Osteocyte (in vitro differentiated cells): Measurements from ENCODE around the gene PALMD. TPM values are rescaled to one million over a fixed set of nuclear protein-coding genes. Genes with fewer than 3 reads are reported as not detected.
A peak's percentile ranks its signal among the peaks of the same experiment; 100 is the strongest.

ENCODE experiments used
- DNase-seq: peaks from one replicate; pipeline ENCODE4 v3.0.0; 2021; ENCODE audit warnings: mixed read lengths; ENCODE audit not compliant: unreplicated experiment; ENCODE audit errors: extremely low spot score
- H3K27ac Mint-ChIP-seq: one replicate; pipeline ENCODE4 v1.8.0; 2021; ENCODE audit warnings: mild to moderate bottlenecking, mixed read lengths; ENCODE audit not compliant: unreplicated experiment
- H3K27me3 Mint-ChIP-seq: one replicate; pipeline ENCODE4 v1.8.0; 2021; ENCODE audit warnings: mixed read lengths; ENCODE audit not compliant: unreplicated experiment
- H3K36me3 Mint-ChIP-seq: one replicate; pipeline ENCODE4 v1.8.0; 2021; ENCODE audit warnings: mixed read lengths; ENCODE audit not compliant: unreplicated experiment
- H3K4me1 Mint-ChIP-seq: one replicate; pipeline ENCODE4 v1.8.0; 2021; ENCODE audit warnings: mixed read lengths; ENCODE audit not compliant: unreplicated experiment
- H3K4me3 Mint-ChIP-seq: one replicate; pipeline ENCODE4 v1.8.0; 2021; ENCODE audit warnings: mild to moderate bottlenecking, moderate library complexity, mixed read lengths; ENCODE audit not compliant: unreplicated experiment
- H3K9me3 Mint-ChIP-seq: one replicate; pipeline ENCODE4 v1.8.0; 2021; ENCODE audit warnings: mixed read lengths; ENCODE audit not compliant: unreplicated experiment
- CTCF ChIP-seq: fragments of 200-600 bp; sonication (generic); IDR thresholded peaks from 2 replicates; pipeline ENCODE4 v1.5.0; 2021; ENCODE audit warnings: antibody characterized with exemption, mild to moderate bottlenecking, moderate library complexity
- total RNA-seq: library from RNA; stranded (reverse); gene quantifications from 2 replicates; pipeline ENCODE4 v1.2.1, GENCODE V29; 2021

PALMD gene
- total RNA-seq, 1 donor from 2014 or later, result 7.0 TPM

GRCh38 chr1:99601709-99602403 is 44.1 kb upstream of the PALMD start:
- no peak for DNase-seq
- H3K4me3 Mint-ChIP-seq, result no peak overlapping the region
- no peak for TF ChIP-seq CTCF
- peaks cover 1% of the 10 kb centered on the region for H3K9me3 Mint-ChIP-seq
- H3K36me3 Mint-ChIP-seq, result no peaks in the 10 kb centered on the region
- no peaks in the 10 kb centered on the region for H3K27me3 Mint-ChIP-seq
- H3K27ac Mint-ChIP-seq, result no peak overlapping the region
- H3K4me1 Mint-ChIP-seq, result peaks cover 39% of the 10 kb centered on the region

GRCh38 chr1:99602404-99602969 is 43.4 kb upstream of the PALMD start:
- no peaks in the 10 kb centered on the region for H3K36me3 Mint-ChIP-seq
- no peak for DNase-seq
- peaks cover 39% of the 10 kb centered on the region for H3K4me1 Mint-ChIP-seq
- H3K4me3 Mint-ChIP-seq, result no peak overlapping the region
- no peak for TF ChIP-seq CTCF
- no peaks in the 10 kb centered on the region for H3K27me3 Mint-ChIP-seq
- peaks cover 2% of the 10 kb centered on the region for H3K9me3 Mint-ChIP-seq
- H3K27ac Mint-ChIP-seq, result no peak overlapping the region

- no peak for DNase-seq
- peaks cover 37% of the 10 kb centered on the region for H3K4me1 Mint-ChIP-seq
- H3K27me3 Mint-ChIP-seq, result no peaks in the 10 kb centered on the region
- peak overlapping the region; percentile 48 for H3K27ac Mint-ChIP-seq
- no peak for TF ChIP-seq CTCF
- H3K36me3 Mint-ChIP-seq, result no peaks in the 10 kb centered on the region
- H3K9me3 Mint-ChIP-seq, result peaks cover 12% of the 10 kb centered on the region
- H3K4me3 Mint-ChIP-seq, result no peak overlapping the region
Observed at GRCh38 chr1:99603699-99604560, 42.0 kb upstream of the PALMD start.

GRCh38 chr1:99606306-99606705 is 39.6 kb upstream of the PALMD start:
- no peak overlapping the region for H3K4me3 Mint-ChIP-seq
- H3K27me3 Mint-ChIP-seq, result no peaks in the 10 kb centered on the region
- peaks cover 20% of the 10 kb centered on the region for H3K9me3 Mint-ChIP-seq
- no peak for DNase-seq
- TF ChIP-seq CTCF, result no peak
- no peaks in the 10 kb centered on the region for H3K36me3 Mint-ChIP-seq
- peaks cover 13% of the 10 kb centered on the region for H3K4me1 Mint-ChIP-seq
- H3K27ac Mint-ChIP-seq, result no peak overlapping the region

- Mint-ChIP-seq H3K9me3 (peaks cover 20% of the 10 kb centered on the region), H3K36me3 (no peaks in the 10 kb centered on the region), H3K27me3 (no peaks in the 10 kb centered on the region), H3K27ac (no peak overlapping the region), H3K4me1 (peaks cover 6% of the 10 kb centered on the region), H3K4me3 (no peak overlapping the region)
- no peak for DNase-seq
- TF ChIP-seq CTCF, result no peak
Observed at GRCh38 chr1:99607590-99607989, 38.3 kb upstream of the PALMD start.
